GM19025 (cell line): Measurements from ENCODE around the gene TMEM132E.

Source experiments
- ATAC-seq: cut with Tn5 transposase; IDR thresholded peaks from one replicate; pipeline ENCODE4 v1.9.1; 2021; ENCODE audit warnings: mild to moderate bottlenecking, low read depth, moderate library complexity; ENCODE audit not compliant: unreplicated experiment

Gene TMEM132E

DNA sequence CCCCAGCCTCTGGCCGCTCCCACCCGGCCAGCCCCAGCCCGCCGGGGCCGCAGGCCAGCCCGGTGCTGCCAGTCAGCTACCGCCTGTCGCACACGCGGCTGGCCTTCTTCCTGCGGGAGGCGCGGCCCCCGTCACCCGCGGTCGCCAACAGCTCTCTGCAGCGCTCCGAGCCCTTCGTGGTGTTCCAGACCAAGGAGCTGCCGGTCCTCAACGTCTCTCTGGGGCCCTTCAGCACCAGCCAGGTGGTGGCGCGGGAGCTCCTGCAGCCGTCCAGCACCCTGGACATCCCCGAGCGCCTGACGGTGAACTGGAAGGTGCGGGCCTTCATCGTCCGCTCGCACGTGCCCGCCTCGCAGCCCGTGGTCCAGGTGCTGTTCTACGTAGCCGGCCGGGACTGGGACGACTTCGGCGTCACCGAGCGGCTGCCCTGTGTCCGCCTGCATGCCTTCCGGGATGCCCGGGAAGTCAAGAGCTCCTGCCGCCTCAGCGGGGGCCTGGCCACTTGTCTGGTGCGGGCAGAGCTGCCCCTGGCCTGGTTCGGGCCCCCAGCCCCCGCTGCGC, 46.8 kb downstream of the TMEM132E start:
- no peak for ATAC-seq

DNA sequence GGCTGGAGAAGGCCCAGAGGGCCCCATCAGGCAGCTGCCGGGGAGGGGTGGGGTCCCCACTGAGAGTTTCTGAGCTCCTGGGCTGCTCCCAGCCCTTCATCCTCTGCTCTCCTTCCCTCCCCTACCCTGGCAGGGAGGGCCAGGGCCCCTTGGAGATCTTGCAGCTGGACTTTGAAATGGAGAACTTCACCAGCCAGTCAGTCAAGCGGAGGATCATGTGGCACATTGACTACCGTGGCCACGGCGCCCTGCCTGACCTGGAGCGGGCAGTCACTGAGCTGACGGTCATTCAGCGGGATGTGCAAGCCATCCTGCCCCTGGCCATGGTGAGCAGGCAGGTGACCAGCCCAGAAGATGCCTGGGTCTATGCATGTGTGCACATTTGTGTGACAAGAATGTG, 49.5 kb downstream of the TMEM132E start:
- ATAC-seq: no peak

DNA sequence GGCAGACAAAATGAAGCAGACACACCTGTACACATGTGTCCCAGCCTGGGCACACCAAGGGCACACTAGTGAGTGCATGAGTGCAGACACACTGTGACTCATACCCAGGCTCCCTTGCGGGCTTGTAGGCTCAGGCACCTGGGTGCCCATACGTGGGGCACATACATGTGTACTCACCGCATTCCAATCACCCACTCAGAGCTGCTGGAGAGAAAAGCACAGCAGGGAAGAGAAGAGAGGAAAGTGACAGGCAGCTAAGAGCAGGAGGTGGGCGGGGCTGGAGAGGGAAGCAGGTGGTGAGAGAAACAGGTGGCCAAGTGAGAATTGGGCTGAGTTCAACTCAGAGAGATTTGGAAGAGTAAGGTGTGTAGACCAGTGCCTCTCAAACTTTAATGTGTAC, 54.0 kb downstream of the TMEM132E start:
- ATAC-seq: no peak

DNA sequence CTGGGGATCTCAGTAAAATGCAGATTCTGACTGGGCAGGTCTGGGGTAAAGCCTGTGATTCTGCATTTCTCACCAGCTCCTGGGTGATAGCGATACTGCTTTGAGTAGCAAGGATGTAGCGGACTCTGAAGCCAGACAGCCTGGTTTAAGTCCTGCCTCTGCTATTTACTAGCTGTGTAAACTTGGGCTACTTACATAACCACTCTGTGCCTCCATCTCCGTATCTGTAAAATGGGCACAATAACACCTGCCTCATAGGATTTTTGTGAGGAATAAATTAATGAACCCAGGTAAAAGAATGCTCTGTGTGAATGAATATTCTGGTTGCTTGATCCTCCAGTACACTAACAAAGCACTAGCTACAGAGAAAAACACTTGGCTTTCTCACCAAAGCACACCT, 54.4 kb downstream of the TMEM132E start:
- ATAC-seq: no peak

DNA sequence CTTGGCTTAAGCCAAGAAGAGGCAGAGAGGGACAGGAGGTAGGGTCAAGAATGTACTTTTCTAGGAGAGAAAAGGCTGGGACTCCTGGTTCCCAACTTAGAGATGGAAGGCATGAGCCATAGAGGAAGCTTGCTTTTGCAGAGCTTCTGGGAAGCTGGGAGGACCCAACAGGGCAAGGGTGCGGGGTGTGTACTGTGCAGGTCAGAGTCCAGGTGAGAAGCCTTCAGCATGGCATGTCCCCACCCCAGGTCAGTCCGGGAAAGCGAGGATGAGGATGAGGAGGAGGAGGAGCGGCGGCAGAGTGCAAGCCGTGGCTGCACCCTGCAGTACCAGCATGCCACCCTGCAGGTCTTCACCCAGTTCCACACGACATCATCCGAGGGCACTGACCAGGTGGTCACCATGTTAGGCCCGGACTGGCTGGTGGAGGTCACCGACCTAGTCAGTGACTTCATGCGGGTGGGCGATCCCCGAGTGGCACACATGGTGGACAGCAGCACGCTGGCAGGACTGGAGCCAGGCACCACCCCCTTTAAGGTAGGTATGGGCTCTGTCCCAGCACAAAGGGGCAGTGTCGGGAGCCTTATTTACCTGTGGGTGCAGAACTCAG, 55.3 kb downstream of the TMEM132E start:
- ATAC-seq: no peak

DNA sequence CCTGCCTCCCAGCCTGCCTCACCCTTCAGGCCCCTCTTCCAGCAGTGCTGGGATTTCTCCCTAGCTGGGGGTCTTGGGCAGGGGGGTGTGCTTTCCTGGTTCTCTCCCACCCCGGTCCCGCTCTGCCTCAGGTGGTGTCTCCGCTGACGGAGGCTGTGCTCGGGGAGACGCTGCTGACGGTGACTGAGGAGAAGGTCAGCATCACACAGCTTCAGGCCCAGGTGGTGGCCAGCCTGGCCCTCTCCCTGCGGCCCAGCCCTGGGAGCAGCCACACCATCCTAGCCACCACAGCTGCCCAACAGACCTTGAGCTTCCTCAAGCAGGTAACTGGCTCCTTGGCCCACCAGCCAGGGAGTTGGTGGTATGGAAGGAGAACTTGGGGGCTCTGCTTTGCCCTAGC, 56.5 kb downstream of the TMEM132E start:
- ATAC-seq: no peak

DNA sequence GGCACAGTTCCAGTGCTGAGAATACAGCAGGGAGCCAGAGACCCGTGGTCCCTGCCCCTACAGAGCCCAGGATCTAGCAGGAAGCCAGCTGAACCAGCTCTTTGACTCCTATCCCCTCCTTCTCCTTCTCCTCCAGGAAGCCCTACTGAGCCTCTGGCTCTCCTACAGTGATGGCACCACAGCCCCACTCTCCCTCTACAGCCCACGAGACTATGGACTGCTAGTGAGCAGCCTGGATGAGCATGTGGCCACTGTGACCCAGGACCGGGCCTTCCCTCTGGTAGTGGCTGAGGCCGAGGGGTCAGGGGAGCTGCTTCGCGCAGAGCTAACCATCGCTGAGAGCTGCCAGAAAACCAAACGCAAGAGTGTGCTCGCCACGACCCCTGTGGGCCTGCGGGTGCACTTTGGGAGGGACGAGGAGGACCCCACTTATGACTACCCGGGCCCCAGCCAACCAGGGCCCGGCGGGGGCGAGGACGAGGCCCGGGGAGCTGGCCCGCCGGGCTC, 57.7 kb downstream of the TMEM132E start:
- ATAC-seq: no peak

DNA sequence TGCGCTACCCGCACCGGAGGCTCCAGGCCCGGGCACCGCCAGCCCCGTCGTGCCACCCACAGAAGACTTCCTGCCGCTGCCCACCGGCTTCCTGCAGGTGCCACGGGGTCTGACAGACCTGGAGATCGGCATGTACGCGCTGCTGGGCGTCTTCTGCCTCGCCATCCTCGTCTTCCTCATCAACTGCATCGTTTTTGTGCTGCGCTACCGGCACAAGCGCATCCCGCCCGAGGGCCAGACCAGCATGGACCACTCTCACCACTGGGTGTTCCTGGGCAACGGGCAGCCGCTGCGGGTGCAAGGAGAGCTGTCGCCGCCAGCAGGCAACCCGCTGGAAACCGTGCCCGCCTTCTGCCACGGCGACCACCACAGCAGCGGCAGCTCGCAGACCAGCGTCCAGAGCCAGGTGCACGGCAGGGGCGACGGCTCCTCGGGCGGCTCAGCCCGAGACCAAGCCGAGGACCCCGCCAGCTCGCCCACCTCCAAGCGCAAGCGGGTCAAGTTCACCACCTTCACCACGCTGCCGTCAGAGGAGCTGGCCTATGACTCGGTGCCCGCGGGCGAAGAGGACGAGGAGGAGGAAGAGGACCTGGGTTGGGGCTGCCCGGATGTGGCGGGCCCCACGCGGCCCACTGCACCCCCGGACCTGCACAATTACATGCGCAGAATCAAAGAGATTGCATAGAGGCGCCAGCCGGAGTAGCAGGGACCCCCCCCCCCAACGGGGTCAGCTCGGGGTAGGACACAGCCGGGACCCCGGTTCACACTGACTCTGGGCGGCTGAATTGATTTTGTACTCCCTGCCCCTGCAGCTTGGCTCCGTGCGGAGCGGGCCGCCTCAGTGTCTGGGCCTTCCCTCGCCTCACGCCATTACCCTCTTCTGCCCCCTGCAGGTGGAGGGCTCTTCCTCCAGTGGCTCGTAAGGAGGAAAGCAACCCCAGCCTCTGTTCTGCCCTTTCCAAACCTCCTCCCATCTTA, 58.5 kb downstream of the TMEM132E start:
- ATAC-seq: no peak

DNA sequence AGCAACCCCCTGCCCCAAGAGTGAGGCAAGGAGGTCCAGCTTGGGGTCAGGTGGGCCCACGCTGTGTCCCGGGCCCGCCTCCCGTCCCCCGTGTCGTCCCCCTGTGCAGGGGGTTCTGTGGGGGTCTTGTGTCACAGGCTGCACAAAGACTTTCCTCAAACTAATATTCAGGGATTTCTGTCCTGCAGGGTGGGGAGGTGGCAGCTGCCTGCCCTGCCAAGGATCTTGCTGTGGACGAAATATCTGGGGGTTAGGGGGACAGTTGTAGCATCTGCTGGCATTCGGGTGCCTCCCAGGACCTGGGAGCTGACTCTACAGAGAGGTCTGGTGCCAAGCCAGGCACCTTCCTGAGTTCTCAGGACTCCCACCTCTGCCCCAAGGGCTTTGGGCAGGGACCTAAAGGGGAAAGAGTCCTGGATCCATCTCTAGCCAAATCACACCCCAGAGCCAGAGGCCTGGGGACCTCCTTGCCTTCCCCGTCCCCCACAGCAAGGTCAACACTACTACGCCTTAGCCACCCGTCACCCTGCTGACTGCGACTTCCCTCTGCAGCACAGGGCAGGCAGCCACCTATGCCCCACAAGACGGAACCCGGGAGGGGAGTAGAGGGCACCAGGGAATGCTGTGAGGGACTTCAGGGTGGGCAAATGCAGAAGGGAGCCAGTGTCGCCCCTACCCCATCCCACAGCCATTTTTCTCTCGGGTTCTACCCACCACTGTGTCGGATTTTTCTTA, 59.3 kb downstream of the TMEM132E start:
- no peak for ATAC-seq

DNA sequence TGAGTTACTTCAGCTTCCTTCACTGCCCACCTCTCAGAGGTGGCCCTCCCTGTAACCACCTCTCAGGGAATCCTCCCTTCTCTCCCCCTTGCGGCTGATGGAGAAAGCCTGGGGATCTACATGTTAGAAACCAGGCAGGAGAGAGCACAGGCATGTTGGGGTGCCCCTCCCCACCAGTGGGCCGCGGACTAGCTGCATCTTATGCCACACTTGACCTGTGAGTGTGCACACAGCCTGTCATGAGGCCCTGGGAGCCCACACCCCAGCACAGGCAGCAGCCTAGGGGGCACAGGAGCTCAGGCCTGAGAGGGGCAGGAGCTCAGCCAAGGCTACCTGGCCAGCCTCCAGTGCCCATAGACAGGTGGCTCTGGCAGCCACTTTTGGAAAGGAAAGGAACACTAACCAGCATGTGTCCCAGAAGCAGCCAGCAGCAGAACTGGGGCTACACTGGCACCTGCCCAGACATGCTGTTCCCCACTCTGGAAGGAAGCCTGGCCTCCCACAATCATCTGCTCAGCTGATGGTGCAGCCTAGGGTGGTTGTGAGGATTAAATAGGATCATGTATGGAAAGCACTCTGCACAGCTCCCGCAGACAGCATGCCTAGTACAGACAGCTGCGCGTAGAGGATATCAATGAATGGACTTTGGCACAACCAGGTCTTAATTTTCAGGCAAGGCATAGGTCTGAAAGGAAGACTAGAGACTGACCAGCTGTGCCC, 60.5 kb downstream of the TMEM132E start:
- no peak for ATAC-seq

DNA sequence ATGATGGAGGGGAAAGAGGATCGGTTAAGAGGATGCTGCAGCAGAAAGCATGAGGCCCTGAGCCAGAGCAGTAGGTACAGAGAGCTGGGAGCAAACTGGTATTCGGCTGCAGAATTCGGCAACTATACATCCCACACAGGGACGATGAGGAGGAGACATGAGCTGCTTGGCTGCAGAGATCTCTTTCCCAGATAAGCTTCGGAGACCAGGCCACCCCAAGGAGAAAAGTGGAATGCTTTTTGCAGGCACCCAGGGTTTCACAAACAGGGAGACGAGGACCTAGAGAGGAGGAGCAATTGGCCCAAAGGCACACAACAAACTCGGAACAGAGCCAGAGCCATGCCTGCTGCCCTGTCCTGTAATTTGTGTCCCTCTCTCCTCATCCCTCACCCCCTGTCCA, 62.0 kb downstream of the TMEM132E start:
- no peak for ATAC-seq

DNA sequence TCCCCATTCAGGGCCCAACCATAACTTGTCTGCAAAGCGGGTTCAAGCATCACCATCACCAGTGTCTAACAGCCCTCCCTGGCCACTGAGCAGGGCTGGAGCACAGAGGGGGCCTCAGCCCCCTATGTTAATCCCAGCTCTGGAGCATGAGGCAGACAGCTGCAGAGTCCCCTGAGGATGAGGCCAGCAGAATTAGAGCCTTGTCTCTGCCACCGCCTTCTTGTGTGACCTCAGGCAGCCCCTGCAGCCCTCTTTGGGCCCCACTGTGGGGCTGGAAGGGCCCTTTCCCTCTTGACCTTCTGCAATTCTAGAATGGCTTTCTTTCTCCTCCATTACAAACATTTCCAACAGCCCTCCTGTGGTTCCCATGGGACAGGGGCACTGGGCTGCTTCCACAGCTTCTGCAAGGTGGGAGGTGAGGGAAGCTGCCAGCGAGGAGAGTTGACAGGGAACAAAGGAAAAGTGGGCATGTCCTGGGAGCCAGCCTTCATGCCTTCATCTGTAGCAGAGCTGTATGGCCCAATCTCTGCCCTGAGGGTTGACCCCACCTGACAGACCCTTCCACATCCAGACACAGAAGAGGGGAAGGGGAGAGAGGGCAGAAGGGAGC, 65.7 kb downstream of the TMEM132E start:
- ATAC-seq: no peak

DNA sequence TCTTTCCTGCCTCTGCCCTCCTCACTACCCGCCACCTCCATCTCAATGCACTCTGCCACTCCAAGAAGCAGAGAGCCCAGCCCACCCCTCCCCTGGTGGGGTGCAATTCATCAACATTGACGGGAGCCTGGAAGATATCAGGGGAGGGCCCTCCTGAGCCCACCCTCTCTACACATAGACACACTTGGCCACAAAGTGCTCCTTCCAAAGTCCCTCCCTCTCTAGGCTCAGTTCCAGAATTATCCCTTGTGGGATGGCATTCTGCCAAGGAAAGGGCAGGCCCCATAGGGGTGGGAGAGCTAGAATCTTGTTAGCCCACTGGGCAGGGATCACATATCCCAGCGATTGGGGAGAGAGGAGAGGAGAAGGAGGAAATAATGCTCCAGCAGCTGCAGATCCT, 66.2 kb downstream of the TMEM132E start:
- ATAC-seq: no peak

DNA sequence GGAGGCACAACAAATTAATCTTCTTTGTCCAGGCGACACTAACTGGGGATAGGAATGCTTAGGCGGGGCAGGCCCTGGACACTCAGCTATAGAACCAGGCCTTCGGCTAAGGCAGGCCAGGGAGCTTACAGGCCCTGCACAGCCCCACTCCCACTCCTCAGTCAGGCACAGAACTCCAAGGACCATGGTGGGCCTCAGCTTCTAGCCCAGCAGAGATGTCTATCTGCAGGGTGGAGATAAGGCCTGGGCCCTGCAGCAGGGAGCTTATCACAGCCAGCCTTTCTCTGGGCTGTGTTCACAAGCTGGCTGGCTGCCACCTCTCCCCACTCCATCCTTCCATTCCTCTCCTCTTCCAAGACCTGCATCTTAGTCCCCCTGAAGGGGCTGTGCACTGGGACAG, 68.1 kb downstream of the TMEM132E start:
- ATAC-seq: no peak

DNA sequence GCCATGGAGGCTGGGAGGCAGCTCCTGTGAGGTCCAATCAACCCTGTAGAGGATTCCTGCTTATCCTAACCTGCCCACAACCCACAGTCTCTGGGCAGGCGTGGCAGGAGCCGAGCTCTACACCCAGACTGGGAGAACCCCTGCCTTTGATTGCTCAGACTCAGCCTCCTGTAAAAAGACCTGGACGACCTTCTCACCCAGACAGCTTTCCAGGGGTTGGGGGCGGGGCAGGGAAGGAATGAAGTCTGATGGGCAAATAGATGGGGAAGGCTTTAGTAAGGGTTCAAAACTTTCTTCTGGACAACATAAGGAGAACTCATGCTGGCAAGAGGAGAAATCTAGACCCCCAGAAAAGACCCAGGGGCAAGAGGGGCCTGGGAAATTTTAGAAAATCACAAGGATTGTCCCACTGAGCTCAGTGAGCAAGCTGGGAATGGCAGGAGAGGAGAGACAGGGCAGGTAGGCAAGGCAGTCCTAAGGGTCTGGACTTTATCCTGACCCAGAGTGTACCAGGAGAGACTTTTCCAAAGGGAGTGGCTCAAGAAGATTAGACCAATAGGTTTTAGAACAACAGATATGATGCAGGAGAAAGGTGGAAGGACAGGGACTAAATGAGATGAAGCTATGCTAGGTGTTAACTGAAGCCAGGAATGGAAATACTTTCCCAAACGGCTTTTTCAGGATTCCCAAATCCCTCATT, 70.8 kb downstream of the TMEM132E start:
- ATAC-seq: no peak

DNA sequence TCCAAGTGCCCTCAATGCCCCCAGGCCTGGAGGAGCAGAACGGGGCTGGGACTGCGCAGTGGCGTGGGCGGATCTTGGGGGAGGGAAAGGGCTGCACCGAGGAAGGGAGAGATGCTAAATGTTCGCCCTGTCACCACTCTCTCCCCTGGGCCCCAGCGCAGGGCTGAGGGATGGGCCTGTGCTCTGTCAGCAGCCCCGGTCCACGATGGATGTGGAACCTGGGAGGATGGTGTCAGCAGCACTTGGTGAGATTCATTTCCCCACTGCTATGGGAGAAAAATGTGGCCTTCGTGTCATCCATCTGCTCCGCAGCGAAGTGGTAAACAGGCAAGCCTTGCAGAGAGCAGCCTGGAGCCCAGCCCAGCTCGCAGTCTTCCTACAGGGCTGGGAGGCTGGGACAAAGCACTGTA, 72.0 kb downstream of the TMEM132E start:
- ATAC-seq: no peak

DNA sequence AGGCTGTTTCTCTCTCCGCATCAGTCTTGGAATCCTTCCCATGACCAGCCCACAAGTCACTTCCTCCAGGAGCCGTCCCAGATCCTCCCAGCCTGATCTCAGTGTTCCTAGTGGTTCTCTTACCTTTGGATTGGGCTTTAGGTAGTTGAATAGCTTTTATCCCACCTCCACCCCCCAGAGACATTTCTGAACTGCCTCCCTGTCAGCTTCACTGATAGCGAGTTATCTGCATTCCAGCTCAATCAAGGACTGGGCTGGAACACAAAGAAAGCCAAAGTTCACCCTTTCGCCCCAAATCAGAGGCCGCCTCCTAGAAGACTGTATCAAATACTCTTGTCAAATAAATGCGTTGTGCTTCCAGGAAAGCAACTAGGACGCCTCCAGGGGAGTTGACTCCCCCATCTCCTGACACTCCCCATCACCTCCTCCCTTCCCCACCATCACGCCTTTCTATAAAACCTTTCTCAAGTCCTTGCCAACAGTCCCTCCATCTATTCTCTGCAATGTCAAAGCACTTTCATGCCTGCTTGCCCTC, 72.7 kb downstream of the TMEM132E start:
- ATAC-seq: no peak

DNA sequence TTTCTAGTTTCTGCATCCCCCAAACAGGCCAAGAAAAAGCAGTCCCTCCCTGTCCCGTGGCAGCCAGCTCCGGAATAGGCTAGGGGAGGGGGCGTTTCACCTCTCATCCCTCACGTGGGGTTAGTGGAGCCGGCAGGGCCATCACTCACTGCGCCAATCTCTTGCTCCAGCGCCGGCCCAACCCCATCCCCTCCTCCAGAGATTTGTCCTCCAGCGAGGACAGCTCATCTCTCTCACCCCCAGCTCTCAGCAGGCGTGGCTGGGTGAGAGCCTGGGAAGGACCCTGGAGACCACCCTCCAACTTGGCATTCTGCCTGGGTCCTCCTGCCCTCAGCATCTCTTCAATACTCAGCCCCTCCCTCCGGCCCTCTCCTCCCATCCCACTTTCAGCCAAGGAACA, 74.1 kb downstream of the TMEM132E start:
- ATAC-seq: no peak
